K562 (cell line): ENCODE data around the gene PKIB. TPM values are rescaled to one million over a fixed set of nuclear protein-coding genes. Genes with fewer than 3 reads are reported as not detected.

Experiments
- ATAC-seq: fragments of 200-7000 bp; cut with Tn5 transposase; 3 replicates; pipeline ENCODE4 v1.9.1; 2020; ENCODE audit warnings: moderate library complexity
- BruUV-seq: library from RNA; stranded (reverse); fragments of 400-500 nt; replicated peaks from 2 replicates; lab custom pipeline; 2021; lab: Mats Ljungman, UMichigan
- CTCF ChIA-PET: fragments of 300-600 bp; formaldehyde crosslinking; extraction: SDS; loops from one replicate; lab custom pipeline; 2021; ENCODE audit warnings: low intra/inter-chr PET ratio; lab: Yijun Ruan, JAX
- POLR2A ChIA-PET: fragments of 300-600, 350-650 bp; sonication (Branson Sonifier 250); formaldehyde crosslinking; extraction: SDS; loops from one replicate; lab custom pipeline; 2021; ENCODE audit warnings: antibody characterized with exemption, inconsistent platforms; lab: Yijun Ruan, JAX
- DNase-seq, 4 experiments: peaks; one replicate each; pipeline versions ENCODE4 v3.0.0 to v3.0.0-alpha.2; 2011 to 2018; ENCODE audit warnings: low spot score in 3 of 4, mixed read lengths in 3 of 4; ENCODE audit errors: extremely low read depth in 1 of 4
- FAIRE-seq: peaks from 2 replicates; lab custom pipeline; 2011; peaks lifted over from hg19 to GRCh38; lab: Jason Lieb, UNC
- H2AFZ ChIP-seq: 2 replicates; pipeline ENCODE4 v1.6.0; 2011; ENCODE audit warnings: low read depth, low read length, control low read depth, inconsistent platforms
- H3K27ac ChIP-seq: fragments of 200-600 bp; 3 replicates; pipeline ENCODE4 v1.8.0; 2011; ENCODE audit warnings: low read depth, mild to moderate bottlenecking, control low read depth, inconsistent platforms, low read length, moderate library complexity, mixed read lengths; ENCODE audit errors: extremely low read depth
- H3K27me3 ChIP-seq, 2 experiments: fragments of 300-600 bp in 1 of 2; 2 replicates in 1 of 2; 3 replicates in 1 of 2; pipeline versions ENCODE4 v1.6.0 to v1.8.0; 2011; ENCODE audit warnings: inconsistent platforms in 2 of 2, low read length in 2 of 2, mild to moderate bottlenecking in 1 of 2, mixed read lengths in 1 of 2, moderate library complexity in 1 of 2; ENCODE audit not compliant: control insufficient read depth in 2 of 2, insufficient read depth in 2 of 2
- H3K36me3 ChIP-seq: fragments of 300-600 bp; 3 replicates; pipeline ENCODE4 v1.8.0; 2011; ENCODE audit warnings: mild to moderate bottlenecking, low read length, inconsistent platforms; ENCODE audit not compliant: control insufficient read depth, insufficient read depth
- H3K4me1 ChIP-seq, 2 experiments: fragments of 200-600 bp in 1 of 2; replicated peaks in 1 of 2; 2 replicates in 1 of 2; 3 replicates in 1 of 2; pipeline versions ENCODE4 v1.5.1 to v1.8.0; 2011; ENCODE audit warnings: inconsistent platforms in 2 of 2, low read length in 2 of 2, mild to moderate bottlenecking in 1 of 2, mixed read lengths in 1 of 2, moderate library complexity in 1 of 2; ENCODE audit not compliant: control insufficient read depth in 2 of 2, insufficient read depth in 2 of 2
- H3K4me2 ChIP-seq: 2 replicates; pipeline ENCODE4 v1.6.1; 2011; ENCODE audit warnings: low read length, control low read depth, inconsistent platforms, mixed read lengths; ENCODE audit not compliant: insufficient read depth
- H3K4me3 ChIP-seq: fragments of 200-600 bp; sonication (generic), shearing (Covaris generic); 2 replicates; pipeline ENCODE4 v1.5.1; 2016; ENCODE audit warnings: control low read depth, inconsistent platforms
- H3K79me2 ChIP-seq: fragments of 200-600 bp; 3 replicates; pipeline ENCODE4 v1.8.0; 2011; ENCODE audit warnings: low read length, inconsistent platforms; ENCODE audit not compliant: control insufficient read depth, insufficient read depth
- H3K9ac ChIP-seq, 2 experiments: 2 replicates each; pipeline versions ENCODE4 v1.6.0 to v1.6.1; 2011; ENCODE audit warnings: low read depth in 2 of 2, low read length in 2 of 2, control low read depth in 1 of 2, inconsistent platforms in 1 of 2, mild to moderate bottlenecking in 1 of 2, mixed read lengths in 1 of 2; ENCODE audit not compliant: insufficient read depth in 1 of 2
- H3K9me1 ChIP-seq: one replicate; pipeline ENCODE4 v1.6.0; 2011; ENCODE audit warnings: inconsistent platforms, mild to moderate bottlenecking, low read length, moderate library complexity; ENCODE audit not compliant: control insufficient read depth, insufficient read depth
- H3K9me3 ChIP-seq: replicated peaks from 2 replicates; pipeline ENCODE4 v1.5.1; 2011; ENCODE audit warnings: low read depth, low read length, inconsistent platforms; ENCODE audit not compliant: control insufficient read depth, insufficient read depth
- H4K20me1 ChIP-seq: replicated peaks from 2 replicates; pipeline ENCODE4 v1.6.1; 2011; ENCODE audit warnings: low read length, inconsistent platforms, mixed read lengths; ENCODE audit not compliant: control insufficient read depth, insufficient read depth
- BRCA1 ChIP-seq, 2 experiments: fragments of 450-650 bp in 1 of 2; sonication (generic) in 1 of 2; formaldehyde crosslinking in 1 of 2; IDR thresholded peaks; 2 replicates each; pipeline versions ENCODE4 v1.5.0 to v1.6.1; 2017 to 2020; ENCODE audit warnings: mild to moderate bottlenecking in 1 of 2, missing genetic modification reagents in 1 of 2
- CEBPB ChIP-seq: fragments of 450-650 bp; IDR thresholded peaks from 2 replicates; pipeline ENCODE4 v1.6.1; 2016; ENCODE audit warnings: missing genetic modification characterization, missing compliant biosample characterization
- CEBPG ChIP-seq, 3 experiments: fragments of 200-800 bp in 1 of 3; sonication (Bioruptor generic) in 1 of 3; sonication (generic) in 1 of 3; formaldehyde crosslinking in 1 of 3; IDR thresholded peaks in 2 of 3; conservative IDR thresholded peaks in 1 of 3; 2 replicates each; pipeline versions ENCODE4 v1.6.1 to v1.8.0; 2016 to 2022; ENCODE audit warnings: missing compliant biosample characterization in 2 of 3, missing genetic modification characterization in 2 of 3, mild to moderate bottlenecking in 1 of 3, missing genetic modification reagents in 1 of 3
- KDM4B ChIP-seq, 2 experiments: fragments of 450-650 bp in 1 of 2; sonication (generic) in 1 of 2; IDR thresholded peaks; 2 replicates each; pipeline ENCODE4 v1.6.1; 2016 to 2017; ENCODE audit warnings: borderline replicate concordance in 2 of 2, antibody characterized with exemption in 1 of 2, low read depth in 1 of 2, mild to moderate bottlenecking in 1 of 2
- LEF1 ChIP-seq: fragments of 450-650 bp; IDR thresholded peaks from 2 replicates; pipeline ENCODE4 v1.6.1; 2016; ENCODE audit warnings: mild to moderate bottlenecking
- PHB ChIP-seq: fragments of 250-450 bp; sonication (Bioruptor Pico); IDR thresholded peaks from 2 replicates; pipeline ENCODE4 v1.5.0; 2021
- SMARCE1 ChIP-seq: fragments of 450-650 bp; IDR thresholded peaks from 2 replicates; pipeline ENCODE4 v1.7.1; 2016; ENCODE audit warnings: mild to moderate bottlenecking
- WGBS: fragments of 100-300 bp; shearing (Covaris generic); methylation state at CpG from one replicate; pipeline ENCODE4 v1.1.6; 2016; ENCODE audit warnings: low coverage, mixed read lengths; ENCODE audit not compliant: insufficient coverage; ENCODE audit errors: missing lambda C conversion rate; 5-methylcytosine and 5-hydroxymethylcytosine counted together
- in situ Hi-C: fragments of 300-500 bp; cut with MboI; formaldehyde crosslinking; loops from 4 replicates; pipeline ENCODE4 v1.15.0; 2018; ENCODE audit warnings: inconsistent platforms, mixed read lengths
- intact Hi-C: fragments of 100-400 bp; cut with micrococcal nuclease; formaldehyde crosslinking; loops from 2 replicates; pipeline ENCODE4 v1.14.2; 2022
- polyA plus RNA-seq, 8 experiments: library from polyadenylated mRNA; depleted of rRNA in 4 of 8; stranded (reverse) in 5 of 8; unstranded in 3 of 8; fragments of >200 nt; fragmentation: Nextera tagmentation in 2 of 8; fragmentation: Illumina TruSeq in 1 of 8; extraction: Ambion mirVana in 2 of 8; extraction: Trizol in 1 of 8; gene quantifications; 2 replicates each; pipeline versions ENCODE4 v1.2.1 to v1.2.3, GENCODE V29; 2011 to 2014; ENCODE audit warnings: inconsistent platforms in 1 of 8, missing spikeins in 1 of 8
- total RNA-seq, 7 experiments: library from RNA; depleted of rRNA in 6 of 7; stranded (reverse); fragments of >200 nt in 6 of 7; fragmentation: Illumina TruSeq in 2 of 7; extraction: Trizol in 2 of 7; gene quantifications; 2 replicates each; pipeline versions ENCODE4 v1.2.1 to v1.2.3, GENCODE V29; 2011 to 2021; ENCODE audit warnings: low replicate concordance in 1 of 7

The PKIB gene
- total and polyA plus RNA-seq, 9 of the 15 experiments (the other 6 are each of a cell fraction or from before 2014, with no cell fraction given), result 14.8 to 37.5 (median 27.4) TPM

- Histone ChIP-seq H3K9ac (no peak overlapping the region), H3K27me3 (no peaks in the 10 kb centered on the region), H2AFZ (no peak overlapping the region), H3K9me3 (no peaks in the 10 kb centered on the region), H3K4me2 (no peak overlapping the region), H3K27ac (no peak overlapping the region), H3K4me1 (no peaks in the 10 kb centered on the region), H3K79me2 (no peaks in the 10 kb centered on the region), H3K4me3 (no peak overlapping the region), H3K36me3 (no peaks in the 10 kb centered on the region), H3K9me1 (no peaks in the 10 kb centered on the region), H4K20me1 (no peaks in the 10 kb centered on the region)
- DNase-seq (no peak), FAIRE-seq (no peak), ATAC-seq (no peak)
- TF ChIP-seq PHB (no peak), SMARCE1 (no peak)
- in situ Hi-C loops (no loop called here), intact Hi-C loops (no loop called here)
- ChIA-PET CTCF (no interaction called here), POLR2A (interaction anchor here (0.9 kb wide), 1 partner anchor 102 kb away, joined by 4 read pairs; no protein-coding TSS in a partner anchor)
- BruUV-seq, result no TSS peak
- 43% methylated on average over 3 of the region's 3 CpGs for WGBS
Observed at GRCh38 chr6:122694602-122695001, 84.4 kb downstream of the PKIB start.

DNA sequence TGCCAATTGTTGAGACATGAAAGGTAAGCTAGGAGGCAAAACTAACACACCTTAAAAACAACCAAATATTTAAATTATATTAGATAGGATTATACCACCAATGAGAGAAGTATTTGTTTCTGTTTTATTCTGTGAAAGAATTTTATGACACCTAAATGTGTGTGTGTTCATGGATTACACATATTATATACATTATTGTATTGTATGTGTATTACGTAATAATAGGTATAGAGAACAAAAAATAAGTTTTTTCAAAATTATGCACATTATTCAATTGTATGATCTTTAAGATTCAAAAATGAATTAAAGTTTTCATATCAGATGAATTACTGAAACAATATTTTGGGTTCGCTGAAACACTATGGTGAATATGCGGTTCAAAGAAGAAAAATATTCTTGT lies 85.0 kb downstream of the PKIB start:
- no peaks in the 10 kb centered on the region for H4K20me1 ChIP-seq
- no peak for FAIRE-seq
- intact Hi-C loops, result no loop called here
- H3K4me1 ChIP-seq, result no peaks in the 10 kb centered on the region
- ChIA-PET CTCF (no interaction called here), POLR2A (interaction anchor here (0.9 kb wide), 1 partner anchor 101 kb away, joined by 4 read pairs; no protein-coding TSS in a partner anchor)
- H3K27me3 ChIP-seq, result no peaks in the 10 kb centered on the region
- H3K36me3 ChIP-seq, result no peaks in the 10 kb centered on the region
- no peak overlapping the region for H2AFZ ChIP-seq
- no peak overlapping the region for H3K4me2 ChIP-seq
- no peak for ATAC-seq
- in situ Hi-C loops, result no loop called here
- no peak overlapping the region for H3K9ac ChIP-seq
- H3K9me1 ChIP-seq, result no peaks in the 10 kb centered on the region
- WGBS, result 63% methylated on average over 3 of the region's 3 CpGs
- no peak overlapping the region for H3K4me3 ChIP-seq
- H3K79me2 ChIP-seq, result no peaks in the 10 kb centered on the region
- no TSS peak for BruUV-seq
- H3K27ac ChIP-seq, result no peak overlapping the region
- TF ChIP-seq CEBPB (peak; percentile 87), BRCA1 (IDR thresholded peaks at IDR 0.05) (no peak), BRCA1 (CRISPR knock-in tag; IDR thresholded peaks at IDR 0.05) (no peak), LEF1 (no peak), CEBPG (CRISPR knock-in tag; IDR thresholded peaks at IDR 0.05) (no peak), CEBPG (tag; conservative IDR thresholded peaks at IDR 0.05 in 1 of 2, IDR thresholded peaks at IDR 0.05 in 1 of 2) (peak; percentile 37 to 93; a peak in 3 of 4 replicates), KDM4B (IDR thresholded peaks at IDR 0.05; ENCODE audit: borderline replicate concordance in 2 of 2, low read depth in 1 of 2) (no peak)
- DNase-seq, result no peak
- no peaks in the 10 kb centered on the region for H3K9me3 ChIP-seq
